Astrocyte of the hippocampus (primary cell): ENCODE results near the gene RABGGTA.
"Not testable (repeated sequence)": the region's sequence is repeated elsewhere in the genome, so short reads cannot be mapped to it uniquely, and the experiment has no call there.

Source experiments
- DNase-seq: peaks from one replicate; pipeline ENCODE4 v3.0.0; 2011; ENCODE audit warnings: low read depth, low spot score

The RABGGTA gene

DNA sequence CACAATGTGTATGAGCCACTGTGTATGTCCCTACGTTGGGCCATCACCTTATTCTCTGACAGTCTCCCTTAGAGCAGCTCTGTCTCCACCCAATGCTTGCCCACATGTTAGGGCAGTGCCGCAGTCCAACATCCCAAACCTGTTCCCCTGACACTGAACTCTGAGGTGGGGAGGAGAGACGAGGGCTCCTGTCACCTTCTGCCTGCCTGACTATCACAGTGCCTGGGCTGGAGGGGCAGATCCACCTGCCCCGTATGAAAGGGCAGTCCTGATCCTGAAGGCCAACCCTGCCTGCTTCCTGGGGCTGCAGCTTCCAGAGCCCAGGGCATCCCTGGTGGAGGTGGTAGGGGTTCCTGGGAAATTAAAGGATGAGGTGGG, 10.6 kb downstream of the RABGGTA start:
- no peak for DNase-seq

DNA sequence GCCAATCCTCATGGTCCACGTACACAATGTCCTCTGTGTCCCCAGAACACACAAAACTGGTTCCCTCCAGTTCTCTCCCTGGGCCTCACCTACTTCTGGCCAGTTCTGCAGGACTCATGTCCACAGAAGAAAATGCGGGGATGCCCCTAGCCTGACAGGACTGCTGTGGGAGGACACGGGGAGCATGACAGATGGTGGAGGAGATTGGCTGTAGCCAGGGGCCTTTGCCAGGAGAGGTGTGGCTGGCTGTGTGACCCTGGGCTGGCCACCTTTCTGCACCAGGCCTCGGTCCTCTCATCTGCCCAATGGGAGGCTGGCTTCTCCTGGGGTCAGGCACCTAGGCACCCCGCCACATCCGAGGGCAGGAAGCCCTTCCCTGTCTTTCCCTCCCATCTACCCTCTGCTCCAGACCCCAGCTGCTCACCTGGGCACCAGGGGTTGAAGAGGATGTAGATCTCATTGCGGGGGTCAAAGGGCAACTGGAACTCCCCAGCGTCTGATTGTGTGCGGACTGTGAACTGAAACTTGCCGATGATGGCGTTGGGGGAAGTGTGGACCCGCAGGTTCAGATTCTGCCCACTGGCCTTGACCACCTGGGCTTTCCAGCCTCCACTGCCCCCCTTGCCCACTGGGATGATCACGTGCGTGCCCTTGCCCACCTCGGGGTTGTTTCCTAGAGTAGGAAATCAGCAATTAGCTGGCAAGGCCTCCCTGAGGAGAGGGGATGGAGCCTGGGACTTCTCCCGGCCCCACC, 11.2 kb downstream of the RABGGTA start:
- no peak for DNase-seq

DNA sequence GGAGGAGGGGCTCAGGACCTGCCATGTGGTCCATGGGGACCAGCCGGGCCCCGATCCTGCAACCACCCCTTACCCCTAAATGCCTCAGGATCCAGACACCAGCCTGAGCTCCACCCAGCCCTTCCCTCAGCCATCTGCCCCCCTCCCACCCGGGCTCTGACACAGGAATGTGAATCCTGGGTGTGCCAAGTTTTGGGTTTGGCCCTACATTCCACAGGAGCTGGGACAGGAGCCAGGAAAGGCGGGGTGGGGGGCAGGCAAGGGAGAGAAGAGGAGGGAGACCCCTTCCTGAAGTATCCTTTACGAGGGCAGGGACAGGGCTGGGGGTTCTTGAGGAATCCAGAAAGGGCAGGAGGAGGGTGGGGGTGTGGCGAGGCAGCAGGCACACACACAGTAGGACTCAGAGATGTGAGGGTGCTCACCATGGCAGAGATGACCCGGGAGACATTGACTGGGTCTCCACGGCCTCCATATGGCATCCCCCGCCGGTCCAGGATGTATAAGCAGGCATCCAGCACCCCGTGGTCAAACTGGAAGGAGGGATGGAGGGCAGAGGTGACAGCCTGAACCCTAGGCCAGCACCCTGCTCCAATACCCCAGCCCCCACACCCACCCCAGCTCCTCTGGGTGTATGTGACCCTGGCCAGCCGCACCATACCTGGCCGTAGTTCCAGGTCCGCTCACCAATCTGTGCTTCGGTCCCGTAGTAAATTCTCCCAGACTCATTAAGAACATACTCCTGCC, 11.9 kb downstream of the RABGGTA start:
- peak; percentile 93 for DNase-seq

- DNase-seq = no peak
Observed at GRCh38 chr14:24258548-24259265, 12.7 kb downstream of the RABGGTA start.

GRCh38 chr14:24258119-24258518, 13.3 kb downstream of the RABGGTA start:
- DNase-seq = no peak

DNA sequence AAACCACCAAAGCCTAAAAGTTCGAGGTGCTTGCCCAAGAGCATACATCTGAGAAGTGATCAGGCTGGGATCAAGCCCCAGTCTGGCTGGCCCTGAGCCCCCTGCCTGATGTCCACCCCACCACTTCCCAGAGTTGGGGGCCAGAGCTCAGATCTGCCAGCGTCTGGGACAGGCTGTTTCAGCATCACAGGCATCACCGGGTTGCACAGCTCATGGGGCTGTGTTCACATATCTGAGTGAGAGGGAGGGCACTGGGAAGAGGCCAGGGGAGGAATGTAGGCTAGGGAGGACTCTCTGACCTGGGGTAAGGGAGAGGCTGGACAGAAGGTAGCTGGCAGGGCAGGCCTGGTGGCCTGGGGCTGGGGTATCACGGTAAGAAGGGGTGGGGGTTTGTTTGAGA, 14.4 kb downstream of the RABGGTA start:
- DNase-seq = no peak

DNA sequence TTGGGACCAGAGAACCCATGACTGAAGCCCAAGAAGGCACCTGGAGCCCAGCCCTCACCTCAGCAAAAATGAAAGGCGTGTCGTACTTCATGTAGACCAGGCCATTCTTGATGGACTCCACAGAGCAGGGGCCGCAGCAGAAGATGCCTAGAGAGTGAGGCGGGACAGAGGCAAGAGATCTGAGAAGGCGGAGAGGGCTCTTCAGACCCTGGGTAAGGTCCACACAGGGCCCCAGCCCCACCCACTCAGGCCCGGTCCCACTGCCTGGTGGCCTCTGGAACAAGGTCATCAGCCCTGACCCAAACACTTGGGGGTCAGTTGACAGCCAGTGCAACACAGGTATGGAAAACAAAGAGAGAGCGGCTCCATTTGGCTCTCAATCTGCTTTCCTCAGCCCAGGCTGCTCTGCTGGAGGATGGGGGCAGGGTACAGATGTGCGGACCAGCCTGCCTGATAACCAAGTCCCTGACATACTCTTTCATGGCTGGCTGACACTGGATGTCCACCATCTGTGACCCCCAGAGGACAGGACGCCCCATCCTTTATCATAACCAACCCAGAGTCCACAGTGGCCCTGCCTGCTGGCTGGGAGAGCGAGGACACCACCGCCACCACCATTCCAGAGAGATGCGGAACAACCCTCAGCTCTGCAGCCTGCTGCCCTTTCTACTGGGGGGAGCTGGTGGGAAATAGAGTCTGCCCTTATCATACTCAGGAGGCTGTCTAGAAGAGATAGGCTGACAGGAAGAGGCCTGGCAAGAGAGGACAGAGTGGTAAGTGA, 15.3 kb downstream of the RABGGTA start:
- no peak for DNase-seq

GRCh38 chr14:24255438-24255837, 16.0 kb downstream of the RABGGTA start:
- no peak for DNase-seq

DNA sequence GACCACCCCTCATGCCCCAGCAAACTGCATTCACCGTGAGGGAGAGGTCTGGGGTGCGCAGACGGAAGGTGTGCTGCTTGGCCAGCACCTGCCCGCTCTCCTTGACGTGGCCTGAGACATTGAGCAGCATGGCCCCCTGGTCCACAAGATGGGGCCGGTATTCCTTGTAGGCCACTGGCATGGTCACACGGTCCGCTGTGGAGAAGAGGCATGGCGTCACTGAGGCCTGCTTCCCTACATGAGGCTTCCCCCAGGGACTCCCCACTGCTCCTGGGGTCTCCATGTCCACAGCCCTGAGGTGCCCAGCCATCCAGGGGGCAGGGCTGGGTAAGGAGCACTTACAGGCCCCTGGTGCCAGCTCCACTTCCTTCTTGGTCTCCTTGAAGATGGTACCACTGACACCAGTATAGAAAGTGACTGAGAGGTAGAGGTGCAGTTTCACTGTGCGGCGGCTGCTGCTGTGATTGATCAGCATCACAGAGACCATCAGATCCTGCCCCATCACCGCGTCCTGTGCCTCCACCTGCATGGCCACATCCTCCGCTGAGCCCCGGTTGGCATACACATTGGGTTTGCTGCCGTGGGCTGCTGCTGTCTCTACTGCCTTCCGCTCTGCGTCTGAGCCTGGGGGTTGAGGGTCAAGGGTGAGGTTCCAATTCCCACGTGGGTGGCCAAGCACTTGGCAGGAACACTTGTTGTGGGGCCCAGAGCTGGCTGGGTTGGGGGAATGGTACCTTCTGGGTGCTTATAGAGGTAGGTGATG, 16.6 kb downstream of the RABGGTA start:
- DNase-seq = no peak

- DNase-seq = no peak
Observed at GRCh38 chr14:24253936-24254335, 17.5 kb downstream of the RABGGTA start.

- DNase-seq = no peak
Observed at GRCh38 chr14:24252289-24253124, 18.9 kb downstream of the RABGGTA start.

DNA sequence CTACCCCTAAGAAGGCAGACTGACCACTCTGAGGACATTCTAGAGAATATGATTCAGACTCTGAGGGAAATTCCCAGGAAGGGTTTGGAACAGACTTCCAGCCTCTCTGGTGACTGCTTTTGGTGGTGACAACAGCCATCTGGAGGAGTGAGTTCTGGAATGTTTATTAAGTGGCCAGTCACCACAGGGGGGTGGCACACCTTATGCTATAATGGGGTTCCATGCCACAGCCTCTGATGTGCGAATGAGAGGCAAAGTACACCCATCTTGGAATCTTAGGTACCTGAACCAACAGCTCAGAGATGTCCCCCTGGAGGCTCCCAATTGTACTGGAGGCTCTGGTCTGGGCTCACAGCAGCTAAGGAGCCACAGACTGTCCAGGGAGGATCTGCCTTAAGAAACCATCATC, 19.5 kb downstream of the RABGGTA start:
- DNase-seq = peak; percentile 71

GRCh38 chr14:24250354-24250753, 21.0 kb downstream of the RABGGTA start:
- no peak for DNase-seq

- no peak for DNase-seq
Observed at GRCh38 chr14:24249230-24250021, 22.0 kb downstream of the RABGGTA start.

DNA sequence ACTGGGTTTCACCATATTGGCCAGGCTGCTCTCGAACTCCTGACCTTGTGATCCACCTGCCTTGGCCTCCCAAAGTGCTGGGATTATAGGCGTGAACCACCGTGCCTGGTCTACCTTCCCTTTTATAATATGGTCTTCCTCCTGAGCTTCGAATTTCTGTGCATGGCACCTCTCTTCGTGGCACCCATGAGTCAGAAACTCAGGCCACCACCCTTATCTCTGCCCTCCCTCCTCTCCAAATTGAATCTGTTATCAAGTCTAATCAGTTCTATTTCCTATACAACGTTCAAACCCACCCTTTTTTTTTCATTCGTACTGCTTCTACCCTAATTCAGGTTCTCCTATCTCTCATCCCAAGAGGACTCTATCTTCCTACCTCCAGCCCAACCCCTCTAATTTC, 24.0 kb downstream of the RABGGTA start:
- DNase-seq = no peak

GRCh38 chr14:24246765-24247212, 24.6 kb downstream of the RABGGTA start:
- no peak for DNase-seq

GRCh38 chr14:24245350-24245749, 26.0 kb downstream of the RABGGTA start:
- DNase-seq = not testable (repeated sequence)

DNA sequence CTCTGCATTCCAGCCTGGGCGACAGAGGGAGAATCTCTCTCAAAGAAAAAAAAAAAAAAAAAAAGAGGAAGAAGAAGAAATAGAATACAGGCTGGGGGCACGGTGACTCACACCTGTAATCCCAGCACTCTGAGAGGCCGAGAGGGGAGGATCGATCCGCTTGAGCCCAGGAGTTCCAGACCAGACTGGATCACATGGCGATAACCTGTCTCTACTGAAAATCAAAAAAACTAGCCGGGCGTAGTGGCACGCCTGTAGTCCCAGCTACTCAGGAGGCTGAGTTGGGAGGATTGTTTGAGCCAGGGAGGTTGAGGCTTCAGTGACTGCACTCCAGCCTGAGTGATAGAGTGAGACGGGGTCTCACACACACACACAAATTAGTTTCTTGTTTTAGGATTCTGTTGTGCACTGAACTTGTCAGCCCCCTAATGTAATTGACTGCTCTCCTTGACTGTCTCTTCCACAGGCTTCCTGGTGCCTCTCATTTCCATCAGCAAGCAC, 28.0 kb downstream of the RABGGTA start:
- DNase-seq = no peak
